Stomach smooth muscle (tissue), 2 donors: Measurements from ENCODE around the gene OARD1.

Experiments
- H3K27ac ChIP-seq: one replicate; pipeline ENCODE4 v1.7.0; 2013; ENCODE audit warnings: mild to moderate bottlenecking, low read length, inconsistent platforms
- H3K27me3 ChIP-seq, 2 donors: one replicate each; pipeline ENCODE4 v1.7.0; 2013; ENCODE audit warnings: low read length in 2 of 2; ENCODE audit not compliant: insufficient read depth in 2 of 2, control insufficient read depth in 1 of 2
- H3K36me3 ChIP-seq, 2 donors: one replicate each; pipeline ENCODE4 v1.7.0; 2013; ENCODE audit warnings: low read length in 2 of 2; ENCODE audit not compliant: control insufficient read depth in 2 of 2, insufficient read depth in 2 of 2
- H3K4me1 ChIP-seq: one replicate; pipeline ENCODE4 v1.7.0; 2013; ENCODE audit warnings: low read length; ENCODE audit not compliant: control insufficient read depth, insufficient read depth
- H3K4me3 ChIP-seq, 2 donors: one replicate each; pipeline ENCODE4 v1.7.0; 2013; ENCODE audit warnings: low read length in 2 of 2
- H3K9ac ChIP-seq, 2 donors: one replicate each; pipeline ENCODE4 v1.7.0; 2013; ENCODE audit warnings: low read length in 2 of 2, mild to moderate bottlenecking in 1 of 2
- H3K9me3 ChIP-seq, 2 donors: one replicate each; pipeline ENCODE4 v1.7.0; 2013; ENCODE audit warnings: low read length in 2 of 2; ENCODE audit not compliant: control insufficient read depth in 2 of 2
- donor health status: healthy.
- donor health status: Pancreatic carcinoma.

OARD1 gene

DNA sequence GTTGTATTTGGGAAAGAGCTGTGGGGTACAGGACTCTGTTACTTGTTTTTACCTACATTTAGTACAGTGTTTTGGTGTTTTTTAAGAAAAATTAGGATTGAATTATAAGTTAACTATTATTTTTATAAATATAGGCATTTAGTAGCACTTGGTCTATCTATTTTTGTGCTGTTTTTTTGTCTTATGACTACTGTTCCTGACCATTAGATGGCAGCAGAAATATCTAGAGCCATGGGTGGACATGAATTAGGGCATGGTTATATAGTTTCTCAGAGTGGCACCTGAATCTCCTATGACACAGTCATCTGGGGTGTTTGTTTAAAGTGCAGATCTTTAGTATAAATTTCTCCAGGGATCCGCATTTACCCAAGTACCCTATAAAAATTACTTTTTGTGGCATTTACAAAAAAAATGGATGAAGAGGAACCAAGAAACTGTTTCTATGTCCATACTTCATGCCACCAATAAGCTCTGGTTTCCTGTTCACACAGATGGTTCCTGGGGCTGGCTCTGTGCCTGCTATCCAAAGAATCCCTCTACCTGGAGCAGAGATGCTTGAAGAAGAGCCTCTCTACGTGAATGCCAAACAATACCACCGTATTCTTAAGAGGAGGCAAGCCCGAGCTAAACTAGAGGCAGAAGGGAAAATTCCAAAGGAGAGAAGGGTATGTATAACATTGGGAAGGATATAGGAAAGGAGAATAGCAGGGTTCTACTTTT lies 20.4 kb upstream of the OARD1 start:
- Histone ChIP-seq H3K4me3 (no peak overlapping the region), H3K27me3 (no peaks in the 10 kb centered on the region), H3K27ac (no peak overlapping the region), H3K9ac (no peak overlapping the region), H3K36me3 (peaks cover 55 to 59% of the 10 kb centered on the region in 2 donors), H3K9me3 (no peaks in the 10 kb centered on the region), H3K4me1 (no peaks in the 10 kb centered on the region)

DNA sequence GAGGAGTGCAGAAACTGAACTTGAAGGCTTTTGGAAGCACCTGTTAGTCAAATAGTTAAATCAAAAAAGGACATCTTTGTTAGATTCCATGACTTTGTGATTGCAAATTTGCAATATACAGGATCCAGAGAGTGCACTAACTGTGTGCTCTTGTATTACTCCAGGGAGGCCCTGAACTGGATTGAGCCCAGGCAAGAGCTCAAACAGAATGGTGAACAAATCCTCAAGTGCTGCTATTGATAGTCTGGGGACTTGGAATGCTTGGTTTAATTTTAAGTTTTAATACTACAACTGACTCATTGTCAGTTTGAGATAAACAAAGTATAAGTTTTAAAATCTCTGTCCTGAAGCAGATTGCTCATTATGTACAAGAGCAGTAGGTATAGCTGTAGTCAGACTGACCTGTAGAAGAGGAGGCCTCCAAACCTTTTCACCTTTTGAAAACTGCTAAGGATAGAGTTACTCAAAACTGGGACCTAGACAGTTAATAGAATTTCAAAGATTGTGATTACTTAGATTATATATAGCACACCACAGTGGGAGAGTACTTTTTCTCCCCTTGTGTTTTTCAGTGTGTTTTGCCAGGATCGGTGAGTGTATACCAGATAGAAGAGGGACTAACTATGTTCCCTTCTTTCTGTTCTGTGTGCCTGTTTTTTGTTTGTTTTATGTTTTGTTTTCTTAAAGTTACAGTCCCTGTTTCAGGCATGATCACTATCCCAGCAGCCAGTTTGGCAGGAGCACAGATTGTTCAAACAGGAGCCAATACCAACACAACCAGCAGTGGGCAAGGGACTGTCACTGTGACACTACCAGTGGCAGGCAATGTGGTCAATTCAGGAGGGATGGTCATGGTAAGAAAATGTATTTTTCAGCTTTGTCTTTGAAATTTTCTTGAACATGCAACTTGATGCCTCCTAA lies 18.9 kb upstream of the OARD1 start:
- H3K36me3 ChIP-seq: peaks cover 43 to 48% of the 10 kb centered on the region in 2 donors
- H3K27me3 ChIP-seq: no peaks in the 10 kb centered on the region
- no peak overlapping the region for H3K9ac ChIP-seq
- no peak overlapping the region for H3K4me3 ChIP-seq
- no peaks in the 10 kb centered on the region for H3K4me1 ChIP-seq
- no peaks in the 10 kb centered on the region for H3K9me3 ChIP-seq
- H3K27ac ChIP-seq: no peak overlapping the region

DNA sequence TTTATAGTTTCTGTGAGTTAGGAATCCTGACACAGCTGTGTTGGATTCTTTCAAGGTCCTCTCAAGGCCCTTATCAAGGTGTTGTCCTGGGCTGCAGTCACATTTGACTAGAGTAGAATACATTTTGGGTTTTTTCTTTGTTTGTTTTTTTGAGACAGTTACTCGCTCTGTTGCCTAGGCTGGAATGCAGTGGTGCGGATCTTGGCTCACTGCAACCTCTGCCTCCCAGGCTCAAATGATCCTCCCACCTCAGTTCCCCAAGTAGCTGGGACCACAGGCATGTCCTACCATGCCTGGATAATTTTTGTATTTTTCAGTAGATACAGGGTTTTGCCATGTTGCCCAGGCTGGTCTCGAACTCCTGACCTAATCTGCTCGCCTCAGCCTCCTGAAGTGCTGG lies 16.3 kb upstream of the OARD1 start:
- Histone ChIP-seq H3K27me3 (no peaks in the 10 kb centered on the region), H3K4me1 (no peaks in the 10 kb centered on the region), H3K9me3 (no peaks in the 10 kb centered on the region), H3K27ac (no peak overlapping the region), H3K4me3 (no peak overlapping the region), H3K36me3 (peaks cover 24 to 34% of the 10 kb centered on the region in 2 donors), H3K9ac (no peak overlapping the region)

GRCh38 chr6:41085182-41085581 lies 13.0 kb upstream of the OARD1 start:
- H3K9ac ChIP-seq: no peak overlapping the region
- H3K36me3 ChIP-seq: peaks cover 12 to 20% of the 10 kb centered on the region in 2 donors
- no peaks in the 10 kb centered on the region for H3K9me3 ChIP-seq
- no peaks in the 10 kb centered on the region for H3K4me1 ChIP-seq
- no peaks in the 10 kb centered on the region for H3K27me3 ChIP-seq
- H3K4me3 ChIP-seq: no peak overlapping the region
- no peak overlapping the region for H3K27ac ChIP-seq

GRCh38 chr6:41083072-41083471 lies 10.9 kb upstream of the OARD1 start:
- Histone ChIP-seq H3K9me3 (no peaks in the 10 kb centered on the region), H3K27ac (no peak overlapping the region), H3K4me1 (no peaks in the 10 kb centered on the region), H3K27me3 (no peaks in the 10 kb centered on the region), H3K9ac (no peak overlapping the region), H3K36me3 (peaks cover 12 to 23% of the 10 kb centered on the region in 2 donors), H3K4me3 (no peak overlapping the region)

GRCh38 chr6:41080621-41081020 lies 8.5 kb upstream of the OARD1 start:
- Histone ChIP-seq H3K4me1 (no peaks in the 10 kb centered on the region), H3K4me3 (no peak overlapping the region), H3K27me3 (no peaks in the 10 kb centered on the region), H3K9ac (no peak overlapping the region), H3K9me3 (no peaks in the 10 kb centered on the region), H3K36me3 (peaks cover 12 to 23% of the 10 kb centered on the region in 2 donors), H3K27ac (no peak overlapping the region)

GRCh38 chr6:41079080-41079479 lies 6.9 kb upstream of the OARD1 start:
- Histone ChIP-seq H3K36me3 (peaks cover 8 to 16% of the 10 kb centered on the region in 2 donors), H3K9me3 (no peaks in the 10 kb centered on the region), H3K27ac (no peak overlapping the region), H3K27me3 (no peaks in the 10 kb centered on the region), H3K9ac (no peak overlapping the region), H3K4me1 (peaks cover 10% of the 10 kb centered on the region), H3K4me3 (no peak overlapping the region)

- no peak overlapping the region for H3K9ac ChIP-seq
- no peaks in the 10 kb centered on the region for H3K9me3 ChIP-seq
- peaks cover 14% of the 10 kb centered on the region for H3K4me1 ChIP-seq
- no peak overlapping the region for H3K4me3 ChIP-seq
- no peak overlapping the region for H3K27ac ChIP-seq
- peaks cover 8 to 13% of the 10 kb centered on the region in 2 donors for H3K36me3 ChIP-seq
- H3K27me3 ChIP-seq: no peaks in the 10 kb centered on the region
Measured at GRCh38 chr6:41078101-41078500, 5.9 kb upstream of the OARD1 start.

GRCh38 chr6:41077536-41077935 lies 5.4 kb upstream of the OARD1 start:
- H3K27ac ChIP-seq: no peak overlapping the region
- peaks cover 14% of the 10 kb centered on the region for H3K4me1 ChIP-seq
- H3K4me3 ChIP-seq: no peak overlapping the region
- H3K27me3 ChIP-seq: no peaks in the 10 kb centered on the region
- no peak overlapping the region for H3K9ac ChIP-seq
- H3K36me3 ChIP-seq: peaks cover 8 to 13% of the 10 kb centered on the region in 2 donors
- H3K9me3 ChIP-seq: no peaks in the 10 kb centered on the region

GRCh38 chr6:41075651-41076626 lies 3.8 kb upstream of the OARD1 start:
- Histone ChIP-seq H3K36me3 (peaks cover 8 to 13% of the 10 kb centered on the region in 2 donors), H3K4me1 (peaks cover 16% of the 10 kb centered on the region), H3K27ac (no peak overlapping the region), H3K27me3 (no peaks in the 10 kb centered on the region), H3K9ac (no peak overlapping the region), H3K4me3 (no peak overlapping the region), H3K9me3 (no peaks in the 10 kb centered on the region)
